Glutamatergic neuron (in vitro differentiated cells): ENCODE measurements around the gene DRD5. TPM values are rescaled to one million over a fixed set of nuclear protein-coding genes. Genes with fewer than 3 reads are reported as not detected.

Experiments
- DNase-seq: peaks from one replicate; pipeline ENCODE4 v3.0.0; 2022
- H3K27ac Mint-ChIP-seq: one replicate; pipeline ENCODE4 v1.8.0; 2020; ENCODE audit warnings: mild to moderate bottlenecking, mixed read lengths, inconsistent platforms; ENCODE audit not compliant: unreplicated experiment
- H3K27me3 Mint-ChIP-seq: one replicate; pipeline ENCODE4 v1.8.0; 2020; ENCODE audit warnings: mild to moderate bottlenecking, moderate library complexity, mixed read lengths, inconsistent platforms; ENCODE audit not compliant: unreplicated experiment
- H3K36me3 Mint-ChIP-seq: one replicate; pipeline ENCODE4 v1.8.0; 2020; ENCODE audit warnings: mild to moderate bottlenecking, mixed read lengths, inconsistent platforms; ENCODE audit not compliant: unreplicated experiment
- H3K4me1 Mint-ChIP-seq: one replicate; pipeline ENCODE4 v1.8.0; 2020; ENCODE audit warnings: mild to moderate bottlenecking, low read depth, mixed read lengths, inconsistent platforms; ENCODE audit not compliant: unreplicated experiment
- H3K4me3 Mint-ChIP-seq: one replicate; pipeline ENCODE4 v1.8.0; 2020; ENCODE audit warnings: mild to moderate bottlenecking, mixed read lengths, inconsistent platforms; ENCODE audit not compliant: unreplicated experiment
- H3K9me3 Mint-ChIP-seq: one replicate; pipeline ENCODE4 v1.8.0; 2020; ENCODE audit warnings: mild to moderate bottlenecking, moderate library complexity, mixed read lengths, inconsistent platforms; ENCODE audit not compliant: unreplicated experiment
- total RNA-seq: library from RNA; stranded (reverse); fragmentation: NEBNext Ultra II Directional; extraction: Animal tissue kit (Norgen Biotek cat#: 25700); gene quantifications from one replicate; pipeline ENCODE4 v1.2.1, GENCODE V29; 2021; ENCODE audit not compliant: unreplicated experiment
- TF ChIP-seq, protein P1 (sequence below): fragments of 200-600 bp; sonication (generic); IDR thresholded peaks from one replicate; pipeline ENCODE4 v1.5.0; 2021; ENCODE audit not compliant: partially characterized antibody, unreplicated experiment

The DRD5 gene
- total RNA-seq, 1 donor from 2014 or later: not detected

DNA sequence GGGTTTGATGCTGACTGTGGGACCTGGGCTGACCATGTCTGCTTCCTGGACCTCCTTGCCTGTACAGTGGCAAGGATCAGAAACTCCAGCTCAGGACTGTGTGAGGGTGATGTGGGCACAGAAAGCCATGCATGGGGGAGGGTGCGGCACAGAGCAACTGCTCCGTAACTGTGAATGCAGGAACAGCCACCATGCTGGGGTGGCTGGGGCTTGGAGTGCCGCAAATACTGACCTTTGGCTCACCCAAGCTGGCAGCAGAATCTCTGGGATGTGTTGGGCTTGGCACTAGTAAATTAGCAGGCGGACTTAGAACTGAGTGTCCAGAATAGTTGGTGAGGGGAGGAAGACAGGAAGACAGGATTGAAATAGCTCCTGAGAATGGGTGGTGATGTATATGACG lies 52.0 kb downstream of the DRD5 start:
- Mint-ChIP-seq H3K9me3 (peaks cover 3% of the 10 kb centered on the region), H3K27ac (no peak overlapping the region), H3K36me3 (no peaks in the 10 kb centered on the region), H3K27me3 (peaks cover 11% of the 10 kb centered on the region), H3K4me3 (no peak overlapping the region), H3K4me1 (no peaks in the 10 kb centered on the region)
- DNase-seq: no peak
- TF ChIP-seq, protein P1, sequence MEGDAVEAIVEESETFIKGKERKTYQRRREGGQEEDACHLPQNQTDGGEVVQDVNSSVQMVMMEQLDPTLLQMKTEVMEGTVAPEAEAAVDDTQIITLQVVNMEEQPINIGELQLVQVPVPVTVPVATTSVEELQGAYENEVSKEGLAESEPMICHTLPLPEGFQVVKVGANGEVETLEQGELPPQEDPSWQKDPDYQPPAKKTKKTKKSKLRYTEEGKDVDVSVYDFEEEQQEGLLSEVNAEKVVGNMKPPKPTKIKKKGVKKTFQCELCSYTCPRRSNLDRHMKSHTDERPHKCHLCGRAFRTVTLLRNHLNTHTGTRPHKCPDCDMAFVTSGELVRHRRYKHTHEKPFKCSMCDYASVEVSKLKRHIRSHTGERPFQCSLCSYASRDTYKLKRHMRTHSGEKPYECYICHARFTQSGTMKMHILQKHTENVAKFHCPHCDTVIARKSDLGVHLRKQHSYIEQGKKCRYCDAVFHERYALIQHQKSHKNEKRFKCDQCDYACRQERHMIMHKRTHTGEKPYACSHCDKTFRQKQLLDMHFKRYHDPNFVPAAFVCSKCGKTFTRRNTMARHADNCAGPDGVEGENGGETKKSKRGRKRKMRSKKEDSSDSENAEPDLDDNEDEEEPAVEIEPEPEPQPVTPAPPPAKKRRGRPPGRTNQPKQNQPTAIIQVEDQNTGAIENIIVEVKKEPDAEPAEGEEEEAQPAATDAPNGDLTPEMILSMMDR: no peak

Other genes with a start within 250 kb of the DRD5 start
- gene SLC2A9, start 239.9 kb downstream of the DRD5 start, total RNA-seq: not detected